ENCODE measurements around the gene VIPR2. TPM values are rescaled to one million over a fixed set of nuclear protein-coding genes. Genes with fewer than 3 reads are reported as not detected.
"Not testable (repeated sequence)": the region's sequence is repeated elsewhere in the genome, so short reads cannot be mapped to it uniquely, and the experiment has no call there.

The VIPR2 gene
- total RNA-seq, 3 donors from 2014 or later, result 0.48 to 14.0 (median 4.6) TPM

- DNase-seq (ENCODE audit: low spot score in 2 of 2), result no peak
- TF ChIP-seq POLR2A (IDR thresholded peaks at IDR 0.05) (no peak), POLR2AphosphoS5 (IDR thresholded peaks at IDR 0.05) (no peak), CTCF (IDR thresholded peaks at IDR 0.05) (no peak)
- Histone ChIP-seq H3K36me3 (no peaks in the 10 kb centered on the region), H3K27ac (no peak overlapping the region), H3K9me3 (no peaks in the 10 kb centered on the region), H3K4me1 (no peaks in the 10 kb centered on the region), H3K27me3 (no peaks in the 10 kb centered on the region), H3K4me3 (no peak overlapping the region)
- intact Hi-C loops (cut with DNase I; ENCODE audit: low total_unique reads), result no loop called here
These were observed 138.0 kb downstream of the VIPR2 start for GRCh38 chr7:159006610-159007130.

- H3K27me3 ChIP-seq; H3K4me1 ChIP-seq; H3K4me3 ChIP-seq; intact Hi-C loops (cut with DNase I; ENCODE audit: low total_unique reads); H3K27ac ChIP-seq; DNase-seq (ENCODE audit: low spot score in 2 of 2); H3K9me3 ChIP-seq; H3K36me3 ChIP-seq: not testable (repeated sequence)
These were observed 138.6 kb downstream of the VIPR2 start for GRCh38 chr7:159006022-159006609.

GRCh38 chr7:159005618-159006017 lies 139.0 kb downstream of the VIPR2 start:
- intact Hi-C loops (cut with DNase I; ENCODE audit: low total_unique reads), result no loop called here
- TF ChIP-seq POLR2A (IDR thresholded peaks at IDR 0.05) (no peak), POLR2AphosphoS5 (IDR thresholded peaks at IDR 0.05) (no peak), CTCF (IDR thresholded peaks at IDR 0.05) (no peak)
- no peaks in the 10 kb centered on the region for H3K9me3 ChIP-seq
- no peak overlapping the region for H3K4me3 ChIP-seq
- DNase-seq (ENCODE audit: low spot score in 2 of 2), result no peak
- H3K27me3 ChIP-seq, result no peaks in the 10 kb centered on the region
- H3K4me1 ChIP-seq, result no peaks in the 10 kb centered on the region
- no peaks in the 10 kb centered on the region for H3K36me3 ChIP-seq
- no peak overlapping the region for H3K27ac ChIP-seq

GRCh38 chr7:159004411-159004810 lies 140.3 kb downstream of the VIPR2 start:
- intact Hi-C loops (cut with DNase I; ENCODE audit: low total_unique reads), result loop anchor here (5.0 kb wide), 1 partner anchor 1822 kb away; no protein-coding TSS in a partner anchor
- no peaks in the 10 kb centered on the region for H3K9me3 ChIP-seq
- TF ChIP-seq CTCF (IDR thresholded peaks at IDR 0.05), result no peak
- no peak for TF ChIP-seq POLR2AphosphoS5 (IDR thresholded peaks at IDR 0.05)
- TF ChIP-seq POLR2A (IDR thresholded peaks at IDR 0.05), result no peak

GRCh38 chr7:159001811-159002210 lies 142.9 kb downstream of the VIPR2 start:
- peaks cover 0 to 9% of the 10 kb centered on the region in 2 donors for H3K27me3 ChIP-seq
- DNase-seq (ENCODE audit: low spot score in 2 of 2), result no peak
- H3K27ac ChIP-seq, result no peak overlapping the region
- H3K4me3 ChIP-seq, result no peak overlapping the region
- H3K4me1 ChIP-seq, result no peaks in the 10 kb centered on the region
- intact Hi-C loops (cut with DNase I; ENCODE audit: low total_unique reads), result loop anchor here (5.0 kb wide), 1 partner anchor 1820 kb away; no protein-coding TSS in a partner anchor
- H3K36me3 ChIP-seq, result no peaks in the 10 kb centered on the region
- TF ChIP-seq POLR2AphosphoS5 (IDR thresholded peaks at IDR 0.05), result no peak
- TF ChIP-seq CTCF (IDR thresholded peaks at IDR 0.05), result no peak
- no peak for TF ChIP-seq POLR2A (IDR thresholded peaks at IDR 0.05)
- no peaks in the 10 kb centered on the region for H3K9me3 ChIP-seq

More at GRCh38 chr7:159004411-159004810, 140.3 kb downstream of the VIPR2 start:
- Histone ChIP-seq H3K4me3 (no peak overlapping the region), H3K27ac (no peak overlapping the region), H3K36me3 (no peaks in the 10 kb centered on the region), H3K27me3 (no peaks in the 10 kb centered on the region), H3K4me1 (no peaks in the 10 kb centered on the region)
- DNase-seq (ENCODE audit: low spot score in 2 of 2), result no peak
